ENCODE results near the gene RHOB.

DNA sequence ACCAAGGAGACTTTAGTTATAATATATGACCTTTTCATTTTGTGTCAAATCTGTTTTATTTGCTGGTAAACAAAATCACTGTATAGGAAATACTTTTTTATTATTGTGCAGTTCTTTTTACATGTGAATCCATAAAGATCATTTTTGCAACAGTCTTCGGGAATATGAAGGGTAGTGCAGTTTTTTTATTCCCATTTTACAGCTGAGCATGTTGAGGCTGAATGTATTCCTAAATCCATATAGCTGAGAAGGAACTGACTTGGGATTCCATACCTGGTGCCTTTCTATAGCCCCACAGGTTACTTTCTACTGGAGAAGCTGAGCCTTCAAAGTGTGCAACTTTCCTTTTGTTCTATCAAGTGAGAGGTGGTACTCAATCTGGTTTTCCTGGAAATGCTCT lies 29.6 kb downstream of the RHOB start:
- TF ChIP-seq TOX (CRISPR knock-in tag; IDR thresholded peaks at IDR 0.05; ENCODE audit: borderline replicate concordance) = no peak
- no peak for TF ChIP-seq OSR1 (CRISPR knock-in tag; IDR thresholded peaks at IDR 0.05)
- TF ChIP-seq TCF4 (CRISPR knock-in tag; IDR thresholded peaks at IDR 0.05; ENCODE audit: borderline replicate concordance) = no peak
- TF ChIP-seq, protein P1, sequence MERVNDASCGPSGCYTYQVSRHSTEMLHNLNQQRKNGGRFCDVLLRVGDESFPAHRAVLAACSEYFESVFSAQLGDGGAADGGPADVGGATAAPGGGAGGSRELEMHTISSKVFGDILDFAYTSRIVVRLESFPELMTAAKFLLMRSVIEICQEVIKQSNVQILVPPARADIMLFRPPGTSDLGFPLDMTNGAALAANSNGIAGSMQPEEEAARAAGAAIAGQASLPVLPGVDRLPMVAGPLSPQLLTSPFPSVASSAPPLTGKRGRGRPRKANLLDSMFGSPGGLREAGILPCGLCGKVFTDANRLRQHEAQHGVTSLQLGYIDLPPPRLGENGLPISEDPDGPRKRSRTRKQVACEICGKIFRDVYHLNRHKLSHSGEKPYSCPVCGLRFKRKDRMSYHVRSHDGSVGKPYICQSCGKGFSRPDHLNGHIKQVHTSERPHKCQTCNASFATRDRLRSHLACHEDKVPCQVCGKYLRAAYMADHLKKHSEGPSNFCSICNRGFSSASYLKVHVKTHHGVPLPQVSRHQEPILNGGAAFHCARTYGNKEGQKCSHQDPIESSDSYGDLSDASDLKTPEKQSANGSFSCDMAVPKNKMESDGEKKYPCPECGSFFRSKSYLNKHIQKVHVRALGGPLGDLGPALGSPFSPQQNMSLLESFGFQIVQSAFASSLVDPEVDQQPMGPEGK (CRISPR knock-in tag; IDR thresholded peaks at IDR 0.05; ENCODE audit: borderline replicate concordance) = no peak
- TF ChIP-seq ZNF8 (CRISPR knock-in tag; IDR thresholded peaks at IDR 0.05) = no peak
- TF ChIP-seq GLIS3 (CRISPR knock-in tag; IDR thresholded peaks at IDR 0.05) = no peak
- no peak for TF ChIP-seq CSDC2 (CRISPR knock-in tag; IDR thresholded peaks at IDR 0.05)

Measured in SK-N-SH treated with all-trans-retinoic acid at 6 μM for 48 hours (cell line).